Epithelial cell of proximal tubule (primary cell): ENCODE measurements around the gene ATRN. TPM values are rescaled to one million over a fixed set of nuclear protein-coding genes. Genes with fewer than 3 reads are reported as not detected.

Source experiments
- DNase-seq: peaks from one replicate; pipeline ENCODE4 v3.0.0-alpha.2; 2011; ENCODE audit warnings: low read depth
- H3K4me3 ChIP-seq: 2 replicates; pipeline ENCODE4 v1.5.1; 2011; ENCODE audit warnings: low read depth, mild to moderate bottlenecking, low read length
- CTCF ChIP-seq: conservative IDR thresholded peaks from 2 replicates; pipeline ENCODE4 v1.5.1; 2012; ENCODE audit warnings: low read depth, mild to moderate bottlenecking, low read length
- total RNA-seq: library from RNA; depleted of rRNA; stranded (reverse); fragments of >200 nt; gene quantifications from 2 replicates; pipeline ENCODE4 v1.2.3, GENCODE V29; 2015

The ATRN gene
- total RNA-seq, 1 donor from 2014 or later = 15.4 TPM

GRCh38 chr20:3661060-3661813, 190.4 kb downstream of the ATRN start:
- TF ChIP-seq CTCF = no peak
- no peak overlapping the region for H3K4me3 ChIP-seq
- DNase-seq = no peak

- DNase-seq = no peak
- H3K4me3 ChIP-seq = no peak overlapping the region
- TF ChIP-seq CTCF = no peak
Observed at GRCh38 chr20:3661814-3662665, 191.2 kb downstream of the ATRN start.

- no peak for TF ChIP-seq CTCF
- DNase-seq = no peak
Observed at GRCh38 chr20:3663031-3663701, 192.3 kb downstream of the ATRN start, which contains the start of gene GFRA4. TSS of gene GFRA4 (minus strand) at chr20:3663399. CDS start at chr20:3663399, 0 bp downstream.

GRCh38 chr20:3663858-3664257, 193.0 kb downstream of the ATRN start:
- no peak for TF ChIP-seq CTCF
- DNase-seq = no peak
- H3K4me3 ChIP-seq = no peak overlapping the region

More at GRCh38 chr20:3663031-3663701, 192.3 kb downstream of the ATRN start, which contains the start of gene GFRA4:
- H3K4me3 ChIP-seq = no peak within 1 kb of the TSS

- no peak for DNase-seq
- H3K4me3 ChIP-seq = no peak overlapping the region
- no peak for TF ChIP-seq CTCF
Observed at GRCh38 chr20:3667434-3668037, 196.7 kb downstream of the ATRN start.

- no peak for DNase-seq
- H3K4me3 ChIP-seq = no peak overlapping the region
- TF ChIP-seq CTCF = no peak
Observed at GRCh38 chr20:3669710-3670367, 199.0 kb downstream of the ATRN start.
